Suprapubic skin (tissue), 4 donors: ENCODE data around the gene LPP. TPM values are rescaled to one million over a fixed set of nuclear protein-coding genes. Genes with fewer than 3 reads are reported as not detected.

Experiments
- DNase-seq, 2 donors: peaks; one replicate each; pipeline ENCODE4 v3.0.0-alpha.2; 2019; ENCODE audit warnings: low spot score in 2 of 2
- H3K27ac ChIP-seq: fragments of 200-600 bp; sonication (generic); one replicate; pipeline ENCODE4 v1.5.1; 2019
- H3K27me3 ChIP-seq: fragments of 200-600 bp; sonication (generic); one replicate; pipeline ENCODE4 v1.5.1; 2019
- H3K36me3 ChIP-seq: fragments of 200-600 bp; sonication (generic); one replicate; pipeline ENCODE4 v1.5.1; 2019
- H3K4me1 ChIP-seq: fragments of 200-600 bp; sonication (generic); one replicate; pipeline ENCODE4 v1.5.1; 2019
- H3K4me3 ChIP-seq: fragments of 200-600 bp; sonication (generic); one replicate; pipeline ENCODE4 v1.5.1; 2019; ENCODE audit warnings: mild to moderate bottlenecking
- H3K9me3 ChIP-seq: fragments of 200-600 bp; sonication (generic); one replicate; pipeline ENCODE4 v1.5.1; 2019
- CTCF ChIP-seq, 2 donors: fragments of 200-600 bp in 1 of 2; fragments of 450-650 bp in 1 of 2; sonication (generic) in 1 of 2; IDR thresholded peaks; one replicate each; pipeline ENCODE4 v1.5.1; 2016 to 2019; ENCODE audit warnings: antibody characterized with exemption in 2 of 2, mild to moderate bottlenecking in 1 of 2, moderate library complexity in 1 of 2
- EP300 ChIP-seq: sonication (generic); formaldehyde crosslinking; IDR thresholded peaks from one replicate; pipeline ENCODE4 v1.6.1; 2017; ENCODE audit warnings: antibody characterized with exemption
- POLR2A ChIP-seq, 2 donors: fragments of 450-650 bp; IDR thresholded peaks; one replicate each; pipeline ENCODE4 v1.6.1; 2017; ENCODE audit warnings: antibody characterized with exemption in 2 of 2, mild to moderate bottlenecking in 2 of 2, moderate library complexity in 2 of 2
- POLR2AphosphoS5 ChIP-seq, 3 donors: sonication (generic); formaldehyde crosslinking; IDR thresholded peaks; one replicate each; pipeline ENCODE4 v1.6.1; 2017; ENCODE audit warnings: antibody characterized with exemption in 3 of 3
- WGBS: methylation state at CpG from one replicate; pipeline ENCODE4 v1.1.5; 2018; 5-methylcytosine and 5-hydroxymethylcytosine counted together
- total RNA-seq, 4 donors: library from RNA; depleted of rRNA; stranded (reverse); fragments of >200 nt; gene quantifications; one replicate each; pipeline ENCODE4 v1.1.0, GENCODE V29; 2016

Gene LPP
- total RNA-seq, 4 donors from 2014 or later: 56.8 to 127 (median 84.2) TPM

- H3K9me3 ChIP-seq: no peaks in the 10 kb centered on the region
- peaks cover 9% of the 10 kb centered on the region for H3K36me3 ChIP-seq
- no peak for TF ChIP-seq EP300
- TF ChIP-seq CTCF (IDR thresholded peaks at IDR 0.05): no peak
- TF ChIP-seq POLR2AphosphoS5 (IDR thresholded peaks at IDR 0.05): no peak
- TF ChIP-seq POLR2A (IDR thresholded peaks at IDR 0.05): no peak
- H3K27ac ChIP-seq: no peak overlapping the region
- WGBS: 85% methylated on average over 2 of the region's 2 CpGs
- no peak overlapping the region for H3K4me3 ChIP-seq
- no peaks in the 10 kb centered on the region for H3K27me3 ChIP-seq
- no peak for DNase-seq
- H3K4me1 ChIP-seq: peaks cover 5% of the 10 kb centered on the region
These were observed 376.3 kb downstream of the LPP start for GRCh38 chr3:188530226-188530625.

DNA sequence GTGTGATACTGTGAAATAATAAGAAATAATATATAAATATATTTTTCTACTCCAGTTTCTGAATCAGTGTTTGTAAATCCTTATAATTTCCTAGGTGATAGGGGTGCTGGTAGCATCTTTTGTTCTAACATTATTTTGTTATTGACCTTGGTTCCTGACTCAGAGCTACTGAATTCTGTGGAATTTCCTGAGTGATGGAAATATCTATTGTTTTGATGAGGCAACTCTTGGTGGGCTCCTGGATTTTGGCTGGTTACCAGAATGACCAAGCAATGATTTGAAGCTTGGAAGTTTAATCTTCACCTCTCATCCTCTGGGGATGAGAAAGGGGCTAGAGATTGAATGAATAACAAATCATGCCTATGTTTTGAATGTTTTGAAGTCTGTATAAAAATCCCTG, 377.3 kb downstream of the LPP start:
- Histone ChIP-seq H3K4me1 (peaks cover 5% of the 10 kb centered on the region), H3K36me3 (peaks cover 7% of the 10 kb centered on the region), H3K9me3 (no peaks in the 10 kb centered on the region), H3K27me3 (no peaks in the 10 kb centered on the region), H3K27ac (no peak overlapping the region), H3K4me3 (no peak overlapping the region)
- DNase-seq: no peak
- no peak for TF ChIP-seq CTCF (IDR thresholded peaks at IDR 0.05)
- no peak for TF ChIP-seq POLR2A (IDR thresholded peaks at IDR 0.05)
- TF ChIP-seq POLR2AphosphoS5 (IDR thresholded peaks at IDR 0.05): no peak
- no peak for TF ChIP-seq EP300

- Histone ChIP-seq H3K4me3 (no peak overlapping the region), H3K36me3 (no peaks in the 10 kb centered on the region), H3K27ac (no peak overlapping the region), H3K9me3 (no peaks in the 10 kb centered on the region), H3K4me1 (peaks cover 5% of the 10 kb centered on the region), H3K27me3 (no peaks in the 10 kb centered on the region)
- no peak for DNase-seq
- TF ChIP-seq POLR2AphosphoS5 (IDR thresholded peaks at IDR 0.05) (no peak), POLR2A (IDR thresholded peaks at IDR 0.05) (no peak), CTCF (IDR thresholded peaks at IDR 0.05) (no peak), EP300 (no peak)
- 40% methylated on average over 1 of the region's 1 CpG for WGBS
These were observed 379.2 kb downstream of the LPP start for GRCh38 chr3:188533172-188533571.

- Histone ChIP-seq H3K27me3 (no peaks in the 10 kb centered on the region), H3K9me3 (no peaks in the 10 kb centered on the region), H3K4me1 (peaks cover 5% of the 10 kb centered on the region), H3K27ac (no peak overlapping the region), H3K36me3 (no peaks in the 10 kb centered on the region), H3K4me3 (no peak overlapping the region)
- WGBS: 80% methylated on average over 4 of the region's 4 CpGs
- DNase-seq: no peak
- TF ChIP-seq POLR2A (IDR thresholded peaks at IDR 0.05): no peak
- TF ChIP-seq EP300: no peak
- TF ChIP-seq CTCF (IDR thresholded peaks at IDR 0.05): no peak
- no peak for TF ChIP-seq POLR2AphosphoS5 (IDR thresholded peaks at IDR 0.05)
These were observed 379.8 kb downstream of the LPP start for GRCh38 chr3:188533612-188534357.

DNA sequence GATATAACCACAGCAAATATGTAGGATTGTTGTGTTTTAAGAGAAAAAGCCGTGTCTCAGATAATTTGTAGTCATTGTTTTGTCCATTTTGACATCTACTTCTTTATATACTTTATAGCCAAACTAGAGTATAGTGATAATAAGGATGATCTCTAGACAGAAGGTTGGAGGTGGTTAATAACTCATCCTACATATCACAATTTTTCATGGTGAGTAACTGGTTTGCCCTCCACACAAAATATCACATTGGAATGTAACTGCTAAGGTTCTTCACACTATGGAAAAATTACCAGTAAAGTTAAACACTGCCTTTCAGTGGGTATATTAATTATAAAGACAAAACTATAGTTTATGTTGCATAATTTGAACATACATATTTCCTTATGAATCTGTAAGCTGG, 380.7 kb downstream of the LPP start:
- TF ChIP-seq CTCF (IDR thresholded peaks at IDR 0.05) (no peak), EP300 (no peak), POLR2A (IDR thresholded peaks at IDR 0.05) (no peak), POLR2AphosphoS5 (IDR thresholded peaks at IDR 0.05) (no peak)
- 98% methylated on average over 1 of the region's 1 CpG for WGBS
- DNase-seq: no peak
- Histone ChIP-seq H3K4me1 (peaks cover 5% of the 10 kb centered on the region), H3K27me3 (no peaks in the 10 kb centered on the region), H3K27ac (no peak overlapping the region), H3K9me3 (no peaks in the 10 kb centered on the region), H3K4me3 (no peak overlapping the region), H3K36me3 (no peaks in the 10 kb centered on the region)
